ENCODE data around the gene SLC6A15. TPM values are rescaled to one million over a fixed set of nuclear protein-coding genes. Genes with fewer than 3 reads are reported as not detected.
A peak's percentile ranks its signal among the peaks of the same experiment; 100 is the strongest.

Gene SLC6A15
- polyA plus RNA-seq, 1 of the 3 experiments (the other 2 are of a cell fraction), result 0.76 TPM

DNA sequence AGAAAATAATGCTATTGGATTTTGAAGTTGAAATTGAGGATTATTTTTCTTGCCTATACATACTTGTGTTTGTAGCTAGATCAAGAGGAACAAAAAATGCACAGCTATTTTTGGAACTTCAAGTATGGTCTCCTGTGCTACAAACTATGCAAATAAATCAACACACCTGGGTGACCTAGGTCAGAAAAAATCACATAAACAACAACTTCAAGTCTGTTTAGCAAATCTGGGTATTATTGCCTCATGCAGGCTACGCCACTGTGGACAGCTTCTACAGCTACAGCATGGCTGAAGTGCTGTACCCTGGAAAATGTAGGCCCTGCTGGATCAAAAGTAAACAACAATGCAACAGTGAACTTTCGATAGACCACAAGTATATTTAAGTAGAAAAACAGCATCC, 87.5 kb downstream of the SLC6A15 start:
- Histone ChIP-seq H3K9me3 (no peaks in the 10 kb centered on the region), H3K36me3 (replicated peaks in 1 of 2; ENCODE audit: control insufficient read depth in 1 of 2, insufficient read depth in 2 of 2, low read length in 1 of 2) (no peaks in the 10 kb centered on the region), H3F3A (replicated peaks; ENCODE audit: insufficient read depth) (peaks cover 5% of the 10 kb centered on the region), H3K9me2 (no peaks in the 10 kb centered on the region), H3K9ac (no peak overlapping the region), H3K4me2 (no peak overlapping the region), H3K4me3 (ENCODE audit: low read depth in 2 of 2, low read length in 1 of 2) (no peak overlapping the region), H3K27ac (ENCODE audit: low read depth in 2 of 2, low read length in 1 of 2) (no peak overlapping the region), H2AFZ (ENCODE audit: low read depth) (no peak overlapping the region), H4K20me1 (ENCODE audit: insufficient read depth) (no peaks in the 10 kb centered on the region), H3K4me1 (ENCODE audit: control insufficient read depth in 1 of 2, insufficient read depth in 2 of 2, low read depth in 1 of 2, low read length in 1 of 2) (no peaks in the 10 kb centered on the region; a peak in 1 of 4 replicates), H3K79me2 (ENCODE audit: insufficient read depth) (no peaks in the 10 kb centered on the region), H3K27me3 (ENCODE audit: insufficient read depth) (no peaks in the 10 kb centered on the region)
- TF ChIP-seq RXRA (IDR thresholded peaks at IDR 0.05; ENCODE audit: borderline replicate concordance, low read depth), result no peak
- TF ChIP-seq SIN3A (IDR thresholded peaks at IDR 0.05; ENCODE audit: borderline replicate concordance, low read depth, low read length), result no peak
- TF ChIP-seq, protein P1, sequence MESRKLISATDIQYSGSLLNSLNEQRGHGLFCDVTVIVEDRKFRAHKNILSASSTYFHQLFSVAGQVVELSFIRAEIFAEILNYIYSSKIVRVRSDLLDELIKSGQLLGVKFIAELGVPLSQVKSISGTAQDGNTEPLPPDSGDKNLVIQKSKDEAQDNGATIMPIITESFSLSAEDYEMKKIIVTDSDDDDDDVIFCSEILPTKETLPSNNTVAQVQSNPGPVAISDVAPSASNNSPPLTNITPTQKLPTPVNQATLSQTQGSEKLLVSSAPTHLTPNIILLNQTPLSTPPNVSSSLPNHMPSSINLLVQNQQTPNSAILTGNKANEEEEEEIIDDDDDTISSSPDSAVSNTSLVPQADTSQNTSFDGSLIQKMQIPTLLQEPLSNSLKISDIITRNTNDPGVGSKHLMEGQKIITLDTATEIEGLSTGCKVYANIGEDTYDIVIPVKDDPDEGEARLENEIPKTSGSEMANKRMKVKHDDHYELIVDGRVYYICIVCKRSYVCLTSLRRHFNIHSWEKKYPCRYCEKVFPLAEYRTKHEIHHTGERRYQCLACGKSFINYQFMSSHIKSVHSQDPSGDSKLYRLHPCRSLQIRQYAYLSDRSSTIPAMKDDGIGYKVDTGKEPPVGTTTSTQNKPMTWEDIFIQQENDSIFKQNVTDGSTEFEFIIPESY (IDR thresholded peaks at IDR 0.05; ENCODE audit: borderline replicate concordance, low read depth), result no peak
- TF ChIP-seq CHD2 (IDR thresholded peaks at IDR 0.05; ENCODE audit: low read length, partially characterized antibody), result no peak
- no peak for TF ChIP-seq EZH2phosphoT487 (IDR thresholded peaks at IDR 0.05; ENCODE audit: borderline replicate concordance, low read depth)
- TF ChIP-seq, protein P2, sequence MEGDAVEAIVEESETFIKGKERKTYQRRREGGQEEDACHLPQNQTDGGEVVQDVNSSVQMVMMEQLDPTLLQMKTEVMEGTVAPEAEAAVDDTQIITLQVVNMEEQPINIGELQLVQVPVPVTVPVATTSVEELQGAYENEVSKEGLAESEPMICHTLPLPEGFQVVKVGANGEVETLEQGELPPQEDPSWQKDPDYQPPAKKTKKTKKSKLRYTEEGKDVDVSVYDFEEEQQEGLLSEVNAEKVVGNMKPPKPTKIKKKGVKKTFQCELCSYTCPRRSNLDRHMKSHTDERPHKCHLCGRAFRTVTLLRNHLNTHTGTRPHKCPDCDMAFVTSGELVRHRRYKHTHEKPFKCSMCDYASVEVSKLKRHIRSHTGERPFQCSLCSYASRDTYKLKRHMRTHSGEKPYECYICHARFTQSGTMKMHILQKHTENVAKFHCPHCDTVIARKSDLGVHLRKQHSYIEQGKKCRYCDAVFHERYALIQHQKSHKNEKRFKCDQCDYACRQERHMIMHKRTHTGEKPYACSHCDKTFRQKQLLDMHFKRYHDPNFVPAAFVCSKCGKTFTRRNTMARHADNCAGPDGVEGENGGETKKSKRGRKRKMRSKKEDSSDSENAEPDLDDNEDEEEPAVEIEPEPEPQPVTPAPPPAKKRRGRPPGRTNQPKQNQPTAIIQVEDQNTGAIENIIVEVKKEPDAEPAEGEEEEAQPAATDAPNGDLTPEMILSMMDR (IDR thresholded peaks at IDR 0.05), result no peak
- TF ChIP-seq, protein P3, sequence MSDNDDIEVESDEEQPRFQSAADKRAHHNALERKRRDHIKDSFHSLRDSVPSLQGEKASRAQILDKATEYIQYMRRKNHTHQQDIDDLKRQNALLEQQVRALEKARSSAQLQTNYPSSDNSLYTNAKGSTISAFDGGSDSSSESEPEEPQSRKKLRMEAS (IDR thresholded peaks at IDR 0.05; ENCODE audit: low read depth), result no peak
- TF ChIP-seq MEF2A (IDR thresholded peaks at IDR 0.05; ENCODE audit: borderline replicate concordance, low read depth), result no peak
- TF ChIP-seq TAF1 (IDR thresholded peaks at IDR 0.05; ENCODE audit: borderline replicate concordance, low read depth, low read length), result no peak
- no peak for DNase-seq
- WGBS (ENCODE audit: low lambda C conversion rate), result 31% methylated on average over 2 of the region's 2 CpGs
- CTCF ChIA-PET, result interaction anchor here (2.0 kb wide), 1 partner anchor 18 kb away, joined by 5 read pairs; no protein-coding TSS in a partner anchor
- POLR2A ChIA-PET, result no interaction called here

DNA sequence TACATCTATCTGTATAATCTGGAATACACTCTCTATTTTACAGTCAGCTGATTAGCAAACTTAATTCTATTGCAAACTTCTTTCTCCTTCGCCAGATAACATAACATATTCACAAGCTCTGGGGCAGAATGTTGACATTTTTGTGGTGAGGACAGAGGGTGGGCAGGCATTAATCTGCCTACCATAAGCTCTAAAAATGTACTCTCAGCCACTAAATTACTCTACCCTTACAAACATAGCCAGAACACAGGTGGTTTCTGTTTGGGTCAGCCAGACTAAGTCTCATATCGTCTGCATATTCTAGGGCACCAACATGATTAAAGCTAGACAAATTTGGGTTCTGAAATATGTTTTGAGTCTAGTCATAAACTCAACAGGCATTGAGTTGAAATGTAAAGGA, 90.1 kb downstream of the SLC6A15 start:
- Histone ChIP-seq H3K27ac (ENCODE audit: low read depth in 2 of 2, low read length in 1 of 2) (peak overlapping the region; percentile 11 to 22; a peak in 2 of 4 replicates), H3K4me3 (ENCODE audit: low read depth in 2 of 2, low read length in 1 of 2) (no peak overlapping the region), H3K27me3 (ENCODE audit: insufficient read depth) (no peaks in the 10 kb centered on the region), H3K36me3 (replicated peaks in 1 of 2; ENCODE audit: control insufficient read depth in 1 of 2, insufficient read depth in 2 of 2, low read length in 1 of 2) (no peaks in the 10 kb centered on the region), H2AFZ (ENCODE audit: low read depth) (no peak overlapping the region), H3K9me3 (no peaks in the 10 kb centered on the region), H3K9me2 (no peaks in the 10 kb centered on the region), H3K79me2 (ENCODE audit: insufficient read depth) (no peaks in the 10 kb centered on the region), H3F3A (replicated peaks; ENCODE audit: insufficient read depth) (peaks cover 7% of the 10 kb centered on the region), H4K20me1 (ENCODE audit: insufficient read depth) (no peaks in the 10 kb centered on the region), H3K4me2 (no peak overlapping the region), H3K4me1 (ENCODE audit: control insufficient read depth in 1 of 2, insufficient read depth in 2 of 2, low read depth in 1 of 2, low read length in 1 of 2) (no peaks in the 10 kb centered on the region; a peak in 1 of 4 replicates), H3K9ac (no peak overlapping the region)
- CTCF ChIA-PET, result interaction anchor here (1.1 kb wide), 1 partner anchor 19 kb away, joined by 3 read pairs; no protein-coding TSS in a partner anchor
- TF ChIP-seq TCF12 (IDR thresholded peaks at IDR 0.05), result peak; percentile 27; the same call in 1 of the 2 replicates
- TF ChIP-seq, protein P4, sequence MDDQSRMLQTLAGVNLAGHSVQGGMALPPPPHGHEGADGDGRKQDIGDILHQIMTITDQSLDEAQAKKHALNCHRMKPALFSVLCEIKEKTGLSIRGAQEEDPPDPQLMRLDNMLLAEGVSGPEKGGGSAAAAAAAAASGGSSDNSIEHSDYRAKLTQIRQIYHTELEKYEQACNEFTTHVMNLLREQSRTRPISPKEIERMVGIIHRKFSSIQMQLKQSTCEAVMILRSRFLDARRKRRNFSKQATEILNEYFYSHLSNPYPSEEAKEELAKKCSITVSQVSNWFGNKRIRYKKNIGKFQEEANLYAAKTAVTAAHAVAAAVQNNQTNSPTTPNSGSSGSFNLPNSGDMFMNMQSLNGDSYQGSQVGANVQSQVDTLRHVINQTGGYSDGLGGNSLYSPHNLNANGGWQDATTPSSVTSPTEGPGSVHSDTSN (IDR thresholded peaks at IDR 0.05), result no peak
- no peak for DNase-seq
- POLR2A ChIA-PET, result no interaction called here
- 64% methylated on average over 2 of the region's 2 CpGs for WGBS (ENCODE audit: low lambda C conversion rate)
